Measurements from ENCODE around the gene EEF1AKMT1.

GRCh38 chr13:20699715-20700114 is 74.0 kb downstream of the EEF1AKMT1 start:
- no peak for TF ChIP-seq FOXP2 (optimal IDR thresholded peaks at IDR 0.05; ENCODE audit: borderline replicate concordance, extremely low read depth, extremely low read length, insufficient read depth)
- no peak for TF ChIP-seq TAF1 (IDR thresholded peaks at IDR 0.05; ENCODE audit: borderline replicate concordance, insufficient read depth, low read length)
- no peak for TF ChIP-seq SIN3A (IDR thresholded peaks at IDR 0.05; ENCODE audit: borderline replicate concordance, insufficient read depth, low read length)
